HL-60/S4 treated with retinoic acid at 250 ng/mL for 4 days and 3 days (cell line): ENCODE data around the gene CCNY.

Experiments
- in situ Hi-C: fragments of 300-500 bp; cut with MboI; formaldehyde crosslinking; loops from 2 replicates; pipeline ENCODE4 v1.7.0; 2022; ENCODE audit warnings: low sequenced_read_pairs

The CCNY gene

DNA sequence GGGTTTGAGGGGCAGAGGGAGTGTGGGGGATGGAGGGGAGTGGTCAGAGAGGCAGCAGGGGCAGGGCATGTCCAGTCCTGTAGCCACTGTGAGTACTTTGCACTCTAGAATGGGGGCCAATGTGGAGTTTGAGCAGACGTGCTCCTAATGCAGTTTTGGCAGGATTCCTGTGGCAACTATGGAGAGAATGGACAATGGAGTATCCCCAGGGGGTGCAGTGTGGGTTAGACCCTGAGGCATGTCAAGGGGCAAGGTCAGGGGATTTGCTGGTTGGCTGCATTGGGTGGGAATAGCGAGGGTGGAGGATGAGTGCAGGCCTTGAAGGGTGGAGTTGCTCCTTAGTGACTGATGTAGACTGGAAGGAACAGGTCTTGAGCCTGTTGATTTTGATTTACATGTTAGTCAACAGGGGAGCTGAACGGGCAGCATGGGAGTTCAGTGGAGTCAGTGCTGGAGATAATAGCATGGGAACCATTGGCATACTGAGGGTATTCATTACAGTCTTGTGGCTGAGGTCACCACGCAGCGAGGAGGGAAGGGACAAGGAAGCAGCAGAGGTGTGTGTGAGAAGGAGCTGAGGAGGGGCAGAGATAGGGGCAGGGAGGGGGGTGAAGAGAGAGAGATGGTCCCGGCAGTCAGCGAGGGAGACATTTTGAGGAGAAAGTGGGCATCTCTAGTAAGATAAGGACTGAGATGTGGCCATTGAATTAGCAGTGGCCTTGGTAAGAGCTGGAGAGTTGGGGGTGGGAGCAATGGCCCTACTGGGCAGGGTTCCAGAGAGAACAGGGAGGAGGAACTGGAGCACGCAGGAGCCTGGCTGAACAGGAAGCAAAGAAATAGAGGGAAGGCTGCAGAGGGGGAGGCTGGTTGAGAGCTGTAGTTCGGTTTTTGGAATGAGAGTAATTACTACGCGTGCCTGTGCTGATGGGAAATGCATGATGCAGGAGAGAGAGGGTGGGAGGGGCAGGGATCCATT lies 112.7 kb downstream of the CCNY start:
- in situ Hi-C loops, result no loop called here

DNA sequence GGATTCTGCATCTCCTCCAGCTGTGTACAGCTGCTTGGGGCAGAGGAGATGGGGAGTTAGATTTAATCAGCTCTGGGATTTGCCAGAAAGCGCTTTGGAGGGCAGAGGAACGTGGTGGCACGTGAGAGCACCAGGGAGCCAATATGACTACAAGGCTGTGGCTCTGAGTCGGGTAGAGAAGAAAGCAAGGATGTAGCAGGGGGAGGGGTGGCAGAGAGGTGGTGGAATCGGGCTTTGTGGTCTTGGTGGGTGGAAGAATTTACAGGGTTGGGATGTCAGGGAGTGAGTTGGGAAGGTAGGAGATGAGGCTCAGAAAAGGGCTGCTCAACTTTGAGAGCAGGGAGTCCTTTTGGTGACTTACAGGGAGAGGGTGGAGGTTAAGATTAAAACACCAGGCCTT lies 113.6 kb downstream of the CCNY start:
- in situ Hi-C loops, result no loop called here

DNA sequence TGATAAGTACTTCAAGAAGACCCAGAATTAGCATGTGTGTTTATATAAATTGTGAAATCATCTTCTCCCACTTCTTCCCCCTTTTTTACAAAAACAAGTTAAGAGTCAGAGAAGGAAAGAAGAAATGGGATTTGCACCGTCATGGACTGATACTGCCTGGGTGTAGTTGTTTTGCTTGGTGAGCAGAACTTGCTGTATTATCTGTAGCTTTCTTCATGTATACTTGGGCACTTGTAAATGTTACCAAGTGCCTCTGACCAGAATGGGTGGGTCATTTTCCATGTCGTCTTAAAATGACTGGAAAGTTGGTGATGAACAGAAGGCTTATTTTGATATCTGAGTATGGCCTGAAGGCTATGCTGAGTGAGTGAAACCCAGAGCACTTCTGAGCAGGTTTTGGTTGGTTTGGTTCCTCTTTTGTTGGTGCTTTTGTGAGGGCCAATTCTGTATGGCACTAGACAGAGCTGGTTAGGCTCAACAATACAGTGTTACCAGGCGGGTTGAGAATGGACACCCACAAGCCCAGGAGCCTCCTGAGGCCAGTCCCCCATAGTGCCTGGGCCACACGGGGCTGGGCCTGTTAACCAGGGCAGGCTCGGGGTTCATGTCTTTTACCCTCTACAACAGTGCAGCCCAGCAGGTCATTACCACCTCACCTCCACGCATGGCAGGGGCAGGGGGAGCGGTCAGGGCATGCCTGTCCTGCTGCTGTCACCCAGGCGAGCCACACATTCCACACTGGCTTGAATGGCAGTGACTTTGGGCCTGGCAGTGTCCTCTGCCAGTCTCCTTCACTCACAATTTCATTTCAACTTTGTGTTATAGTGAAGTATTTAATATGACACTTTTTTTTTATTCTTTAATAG lies 115.1 kb downstream of the CCNY start:
- in situ Hi-C loops, result no loop called here

DNA sequence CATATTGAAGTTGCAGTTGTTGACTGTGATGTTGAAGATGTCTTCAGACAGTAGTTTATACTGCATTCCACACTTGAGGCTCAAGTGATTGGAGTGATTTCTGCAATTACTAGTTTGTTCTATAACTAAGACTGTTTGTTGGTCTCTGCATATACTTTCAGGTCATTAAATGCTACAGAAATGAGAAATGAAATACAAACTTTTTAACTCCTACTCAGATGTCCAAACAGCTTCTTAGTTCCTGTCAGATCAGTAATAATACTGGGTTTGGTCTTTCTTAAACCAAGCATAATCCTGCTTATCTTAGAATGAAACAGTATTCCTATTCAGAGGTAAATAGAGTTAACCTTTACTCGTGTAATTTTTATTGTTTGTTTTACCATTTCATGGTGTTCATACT lies 115.9 kb downstream of the CCNY start:
- in situ Hi-C loops, result no loop called here

DNA sequence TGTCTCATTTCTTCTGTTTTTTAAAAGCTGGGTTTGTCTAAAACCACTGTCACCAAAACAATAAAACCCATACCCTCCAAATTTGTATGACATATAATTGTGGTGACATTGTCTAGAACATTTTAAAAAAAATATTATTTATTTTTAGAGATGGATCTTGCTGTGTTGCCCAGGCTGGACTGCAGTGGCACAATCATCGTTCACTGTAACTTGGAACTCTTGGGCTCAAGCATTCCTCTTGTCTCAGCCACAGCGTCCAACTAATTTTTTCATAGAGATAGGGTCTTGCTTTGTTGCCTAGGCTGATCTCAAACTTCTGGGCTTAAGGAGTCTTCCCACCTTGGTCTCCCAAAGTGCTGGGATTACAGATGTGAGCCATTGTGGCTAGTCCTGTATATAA lies 116.5 kb downstream of the CCNY start:
- in situ Hi-C loops, result no loop called here

DNA sequence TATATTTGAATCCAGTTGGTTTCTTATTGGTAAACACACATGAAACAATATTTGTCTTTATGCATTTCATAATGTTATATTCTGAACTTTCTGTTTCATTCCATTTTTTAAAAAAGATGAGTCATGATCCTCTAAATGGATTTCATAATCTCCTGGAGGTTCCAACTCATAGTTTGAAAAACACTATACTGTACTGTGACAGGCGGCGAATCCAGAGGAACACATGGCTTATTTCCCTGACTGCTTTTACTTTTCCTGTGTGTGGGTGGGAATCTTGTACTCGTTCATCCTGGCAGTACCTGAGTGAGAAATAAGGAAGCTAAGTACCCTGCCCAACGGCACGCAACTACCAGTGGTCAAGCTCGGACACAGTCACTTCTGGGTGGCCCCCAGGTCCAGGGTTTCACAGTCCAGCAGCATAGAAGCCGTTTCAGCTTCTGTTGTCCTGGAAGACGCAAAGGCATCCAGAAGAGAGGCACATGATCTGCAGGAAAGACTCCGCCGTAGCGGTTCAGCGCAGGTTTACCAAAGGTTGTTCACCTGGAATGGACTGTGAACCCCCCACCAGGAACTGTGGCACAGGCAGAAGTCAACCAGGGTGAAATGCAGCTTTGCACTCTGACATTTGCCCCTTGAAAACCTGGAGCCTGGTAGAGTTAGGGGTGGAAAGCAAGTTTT lies 117.7 kb downstream of the CCNY start:
- in situ Hi-C loops, result no loop called here

DNA sequence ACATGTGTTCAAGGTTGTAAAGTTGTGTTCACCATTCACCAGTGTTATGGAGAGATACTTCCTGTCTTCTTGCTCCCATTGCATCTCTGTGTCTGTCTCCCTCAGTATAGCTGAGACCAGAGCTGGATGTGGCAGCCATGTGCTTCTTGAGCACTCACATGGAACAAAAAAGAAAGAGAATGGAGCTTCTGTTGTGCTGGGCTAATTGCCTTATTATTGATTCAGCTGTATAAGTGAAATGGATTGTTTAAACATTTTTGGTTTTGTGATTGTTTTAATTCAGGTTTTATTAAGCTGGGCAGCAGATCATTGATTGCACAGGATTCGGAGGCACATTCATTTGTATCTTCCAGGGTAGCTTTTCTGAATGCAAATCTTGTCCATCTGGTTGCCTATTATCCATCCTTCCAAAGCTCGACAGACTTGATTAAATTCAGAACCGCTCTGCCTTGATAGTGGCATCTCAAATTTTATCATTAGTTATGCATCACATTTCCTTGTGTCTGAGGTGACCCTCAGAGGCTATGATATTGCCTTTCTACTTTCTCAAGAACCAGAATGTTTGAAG lies 119.9 kb downstream of the CCNY start:
- in situ Hi-C loops, result no loop called here

DNA sequence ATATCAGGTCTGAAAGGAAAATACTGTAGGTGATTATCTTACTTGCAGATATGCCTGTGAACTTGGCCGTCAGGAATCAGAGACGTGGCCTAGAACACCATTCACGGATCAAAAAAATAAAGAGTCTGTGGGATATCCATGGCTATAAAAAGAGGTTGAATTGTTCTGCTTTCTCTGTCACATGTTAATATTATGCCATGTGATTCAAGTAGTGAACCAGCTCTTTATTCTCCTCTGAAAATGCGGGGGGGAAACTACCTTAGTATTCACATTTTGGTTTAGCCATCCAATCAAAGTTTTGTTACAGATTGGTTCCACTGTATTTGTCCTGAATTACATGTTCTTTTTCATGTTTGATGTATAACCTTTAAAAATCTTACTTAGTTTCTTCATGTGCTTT lies 120.5 kb downstream of the CCNY start:
- in situ Hi-C loops, result no loop called here

DNA sequence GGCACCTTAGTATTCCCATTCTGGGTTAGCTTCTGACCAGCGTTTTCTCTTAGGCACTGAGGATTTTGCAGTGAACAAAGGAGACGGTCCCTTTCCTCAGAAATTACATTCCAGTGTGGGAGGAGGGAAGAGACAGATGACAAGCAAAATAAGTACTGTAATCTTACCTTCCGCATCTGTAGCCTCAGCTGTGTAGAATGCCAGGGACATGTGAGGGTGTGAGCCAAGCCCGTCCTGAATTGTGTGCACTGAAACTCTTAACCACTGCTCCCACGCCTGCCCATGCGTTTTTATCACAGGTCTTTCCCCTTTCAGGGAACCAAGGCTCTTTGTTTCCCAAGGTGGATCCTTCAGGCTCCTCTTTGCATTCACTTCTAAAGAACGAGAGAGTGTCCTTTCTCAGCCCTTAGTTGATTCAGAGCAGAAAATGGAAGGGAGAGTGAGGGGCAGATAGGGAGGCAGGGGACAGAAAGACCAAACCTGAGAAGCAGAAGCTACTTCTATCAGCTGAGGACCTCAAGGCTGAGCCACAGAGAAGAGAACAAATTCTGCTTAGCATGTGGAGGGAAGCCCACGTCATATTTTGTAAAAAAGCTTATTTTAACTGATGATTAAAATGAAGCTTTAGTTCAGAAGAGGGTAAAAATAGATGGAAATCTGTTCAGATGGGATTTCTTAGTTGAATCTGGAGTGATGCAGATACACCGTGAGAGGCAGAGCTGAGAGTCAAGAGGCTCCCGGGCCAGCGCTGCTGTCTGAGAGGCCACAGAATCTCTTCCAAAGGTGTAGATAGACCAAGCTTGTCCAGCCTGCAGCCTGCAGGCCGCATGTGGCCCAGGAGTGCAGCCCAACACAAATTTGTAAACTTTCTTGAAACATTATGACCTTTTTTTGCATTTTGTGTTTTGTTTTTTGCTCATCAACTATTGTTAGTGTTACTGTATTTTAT lies 122.5 kb downstream of the CCNY start:
- in situ Hi-C loops, result no loop called here

DNA sequence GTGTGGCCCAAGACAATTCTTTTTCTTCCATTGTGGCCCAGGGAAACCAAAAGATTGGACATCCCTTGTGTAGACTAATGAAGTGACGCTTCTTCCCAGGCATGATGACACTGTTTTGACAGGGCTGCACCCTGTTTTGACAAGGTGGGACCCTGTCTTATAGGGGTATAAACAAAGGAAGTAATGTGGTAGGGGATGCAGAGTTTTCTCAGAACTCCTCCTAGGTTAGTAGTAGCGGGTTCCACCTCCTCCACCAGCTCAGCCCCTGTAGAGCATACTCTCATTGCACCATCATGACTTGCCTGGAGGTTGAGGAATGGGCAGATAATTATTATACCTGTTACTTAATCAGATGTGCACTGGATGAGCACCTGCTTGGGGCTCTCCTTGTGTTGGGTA lies 123.1 kb downstream of the CCNY start:
- in situ Hi-C loops, result no loop called here

DNA sequence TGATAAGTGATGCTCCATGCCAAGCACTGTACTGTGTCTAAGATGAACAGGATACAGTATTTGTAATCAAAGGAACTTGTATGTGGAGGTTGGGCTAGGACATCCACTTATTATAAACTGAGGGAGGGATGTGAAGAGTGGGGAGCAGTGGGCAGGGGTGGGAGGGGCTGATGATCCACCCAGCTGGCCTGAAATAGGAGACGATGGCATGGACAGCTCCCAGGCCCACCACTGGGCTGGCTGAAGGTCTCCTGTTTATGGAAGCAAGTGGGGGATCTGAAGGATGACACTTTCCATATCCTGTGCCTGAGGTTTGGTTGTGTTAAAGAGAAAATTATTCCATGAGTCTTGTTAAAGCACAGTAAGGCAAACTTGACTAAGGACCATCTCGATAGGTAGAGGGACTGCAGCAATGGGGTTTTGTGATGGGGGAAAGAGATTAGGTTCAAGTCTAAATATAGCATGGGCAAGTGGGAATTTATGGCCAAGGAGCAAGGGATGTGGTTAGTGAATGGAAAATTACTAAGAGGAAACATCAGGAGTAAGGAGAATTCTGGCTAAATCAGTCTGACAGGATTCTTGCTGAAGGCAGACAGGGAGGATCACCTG lies 124.6 kb downstream of the CCNY start:
- in situ Hi-C loops, result no loop called here

DNA sequence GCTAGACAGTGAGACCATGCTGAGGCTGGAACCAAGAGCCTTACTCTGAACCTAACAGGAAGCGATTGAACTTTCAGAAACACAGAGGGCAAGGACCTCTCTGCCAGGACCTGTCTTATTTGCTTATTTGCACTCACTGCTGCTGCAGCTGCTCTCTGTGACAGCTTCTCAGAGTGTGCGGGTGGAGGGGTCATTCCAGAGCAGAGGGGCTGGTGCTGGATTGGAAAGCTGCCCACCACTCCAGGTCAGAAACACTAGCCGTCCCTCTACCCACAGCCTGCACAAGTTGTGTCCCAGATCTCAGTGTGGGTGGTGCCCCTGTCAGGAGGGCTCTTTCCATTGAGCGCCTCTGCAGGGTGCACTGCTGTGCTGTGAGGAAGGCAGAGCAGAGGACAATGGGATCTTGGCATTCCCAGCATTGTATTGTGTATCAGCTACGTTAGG lies 126.2 kb downstream of the CCNY start:
- in situ Hi-C loops, result no loop called here

DNA sequence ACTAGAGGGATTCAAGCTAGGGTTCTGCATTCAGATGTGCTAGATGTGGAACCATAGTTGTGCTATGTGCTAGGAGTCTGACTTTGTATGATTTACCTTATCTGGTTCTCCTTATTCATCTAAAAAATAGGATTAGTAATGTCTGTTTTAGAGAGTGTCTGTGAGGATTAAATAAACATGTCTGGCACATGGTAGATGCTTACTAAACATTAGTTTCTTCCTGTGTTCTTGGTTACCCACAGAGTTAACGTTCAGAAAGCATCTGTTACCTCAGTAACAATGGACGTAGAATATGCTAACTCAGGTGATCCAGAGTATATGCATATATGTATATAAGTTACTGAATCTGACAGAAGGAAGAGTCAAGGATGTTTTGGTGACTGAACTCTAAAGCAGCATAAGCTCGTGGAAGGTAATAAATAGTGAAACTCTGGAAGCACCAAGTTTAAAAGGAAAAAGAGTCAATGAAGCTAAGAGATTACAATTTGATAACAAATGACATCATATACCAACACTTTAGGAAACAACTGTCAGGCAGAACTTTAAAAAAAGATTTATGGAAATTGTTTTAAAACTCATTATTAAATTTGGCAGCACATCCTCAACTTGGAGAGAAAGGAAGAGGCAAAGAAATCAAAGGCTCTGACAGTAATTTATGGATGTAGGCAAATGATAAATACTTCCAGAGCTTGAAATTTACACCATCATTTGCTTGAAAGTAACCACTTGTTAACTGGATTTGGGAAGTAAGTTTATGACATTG lies 127.0 kb downstream of the CCNY start:
- in situ Hi-C loops, result no loop called here

DNA sequence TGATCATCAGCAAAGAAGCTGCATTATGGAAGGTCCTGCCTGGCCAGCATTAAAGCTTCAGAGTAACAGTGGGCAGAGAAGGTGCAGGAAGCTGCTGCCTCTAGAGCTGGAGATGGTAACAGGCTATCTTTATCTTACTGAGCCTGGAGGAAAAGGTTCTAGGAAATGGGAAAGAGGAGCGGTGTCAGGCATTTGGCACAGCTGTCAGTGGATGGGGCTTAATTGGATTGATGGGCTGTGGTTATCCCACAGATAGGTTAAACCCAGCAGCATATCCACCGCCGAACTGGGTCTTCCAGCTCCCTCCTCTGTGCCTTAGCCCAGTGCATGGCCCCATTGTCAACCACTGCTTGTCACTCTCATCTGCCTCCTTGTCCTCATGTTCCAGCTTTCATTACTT lies 127.6 kb downstream of the CCNY start:
- in situ Hi-C loops, result no loop called here

DNA sequence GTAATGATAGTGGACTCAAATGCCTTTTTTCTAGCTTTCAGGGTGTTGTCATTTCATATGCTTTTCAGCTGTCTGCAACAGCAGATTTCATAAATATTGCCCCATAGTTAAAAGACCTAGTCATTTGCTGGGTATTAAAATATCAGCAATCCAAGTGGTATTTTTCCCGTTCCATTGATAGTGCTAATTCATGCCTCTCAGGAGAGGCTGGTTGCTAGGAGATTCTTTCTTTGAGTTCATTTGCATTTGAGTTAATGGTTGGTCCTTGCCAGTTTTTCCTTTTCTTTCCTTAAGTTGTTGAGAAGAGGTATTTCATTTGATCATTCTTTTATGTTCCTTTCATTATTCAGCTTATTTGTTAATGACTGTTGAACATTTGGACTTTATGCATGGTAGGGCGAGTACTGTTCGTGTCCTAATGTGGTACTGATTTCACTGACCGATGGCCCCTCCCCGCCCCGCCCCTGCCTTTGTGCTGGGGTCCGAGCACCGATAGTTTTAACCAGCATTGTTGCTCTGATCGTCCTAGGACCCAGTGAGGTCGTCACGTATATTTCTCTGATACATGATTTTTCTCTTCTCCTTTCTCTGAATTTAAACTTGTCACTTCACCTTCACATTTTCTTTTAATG lies 128.6 kb downstream of the CCNY start:
- in situ Hi-C loops, result no loop called here

DNA sequence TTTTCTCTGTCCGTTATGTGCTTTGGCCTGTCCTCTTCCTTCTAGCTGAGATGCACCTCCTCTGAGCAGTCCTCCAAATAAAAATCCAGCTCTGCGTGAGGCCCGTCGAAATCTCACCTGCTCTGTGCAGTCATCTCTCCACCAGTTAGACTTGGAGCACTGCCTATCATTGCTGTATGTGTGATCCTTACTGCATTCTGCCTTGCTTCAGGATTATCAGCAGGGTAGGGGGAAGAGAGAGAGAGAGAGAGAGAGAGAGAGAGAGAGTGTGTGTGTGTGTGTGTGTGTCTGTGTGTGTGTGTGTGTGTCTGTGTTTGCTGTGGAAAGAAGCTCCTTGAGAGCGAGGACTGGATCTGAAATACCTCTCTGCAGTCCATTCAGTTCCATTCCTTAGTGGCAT lies 129.4 kb downstream of the CCNY start:
- in situ Hi-C loops, result no loop called here

DNA sequence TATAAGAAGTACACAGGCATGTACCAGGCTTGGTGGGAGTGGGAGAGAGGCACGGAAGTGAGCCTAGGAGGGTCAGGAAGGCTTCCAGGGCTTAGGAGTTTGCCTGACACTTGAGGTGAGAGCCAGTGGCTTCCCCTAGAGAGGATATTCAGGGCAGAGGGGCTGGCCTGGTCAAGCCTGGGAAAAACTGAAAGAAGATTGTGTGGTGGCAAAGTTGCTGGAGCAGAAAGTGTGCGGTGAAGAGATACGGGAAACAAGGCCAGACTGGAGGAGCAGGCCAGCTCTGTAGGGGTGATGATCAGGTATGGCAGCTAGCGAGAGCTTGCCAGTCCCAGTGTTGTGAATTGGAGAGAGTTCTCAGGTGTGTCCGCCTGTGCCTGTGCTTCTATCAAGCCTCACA lies 129.9 kb downstream of the CCNY start:
- in situ Hi-C loops, result no loop called here

DNA sequence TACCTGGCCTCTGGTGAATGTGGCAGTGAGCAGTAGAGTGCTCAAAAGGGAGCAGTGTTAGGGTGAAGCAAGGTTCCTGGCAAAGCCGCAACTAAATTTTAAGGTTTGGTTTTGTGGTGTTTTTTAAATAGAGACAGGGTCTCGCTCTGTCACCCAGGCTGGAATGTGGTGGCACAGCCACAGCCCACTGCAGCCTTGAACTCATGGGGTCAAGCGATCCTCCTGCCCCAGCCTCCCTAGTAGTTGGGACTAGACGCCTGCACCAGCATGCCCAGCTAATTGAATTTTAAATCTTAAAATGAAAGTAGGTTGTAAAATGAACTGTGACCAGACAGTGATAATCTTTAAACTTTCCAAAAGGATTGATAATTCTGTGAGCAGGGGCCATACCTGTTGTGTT lies 130.4 kb downstream of the CCNY start:
- in situ Hi-C loops, result no loop called here
